Activated CD8-positive, alpha-beta memory T cell treated with anti-CD3 and anti-CD28 coated beads for 1 hour (primary cell): ENCODE data around the gene DYNC2I2.

Experiments used
- DNase-seq, 2 donors: peaks; one replicate each; pipeline ENCODE4 v3.0.0-alpha.2; 2020; ENCODE audit warnings: low read depth in 1 of 2; ENCODE audit errors: extremely low read depth in 1 of 2

DYNC2I2 gene

DNA sequence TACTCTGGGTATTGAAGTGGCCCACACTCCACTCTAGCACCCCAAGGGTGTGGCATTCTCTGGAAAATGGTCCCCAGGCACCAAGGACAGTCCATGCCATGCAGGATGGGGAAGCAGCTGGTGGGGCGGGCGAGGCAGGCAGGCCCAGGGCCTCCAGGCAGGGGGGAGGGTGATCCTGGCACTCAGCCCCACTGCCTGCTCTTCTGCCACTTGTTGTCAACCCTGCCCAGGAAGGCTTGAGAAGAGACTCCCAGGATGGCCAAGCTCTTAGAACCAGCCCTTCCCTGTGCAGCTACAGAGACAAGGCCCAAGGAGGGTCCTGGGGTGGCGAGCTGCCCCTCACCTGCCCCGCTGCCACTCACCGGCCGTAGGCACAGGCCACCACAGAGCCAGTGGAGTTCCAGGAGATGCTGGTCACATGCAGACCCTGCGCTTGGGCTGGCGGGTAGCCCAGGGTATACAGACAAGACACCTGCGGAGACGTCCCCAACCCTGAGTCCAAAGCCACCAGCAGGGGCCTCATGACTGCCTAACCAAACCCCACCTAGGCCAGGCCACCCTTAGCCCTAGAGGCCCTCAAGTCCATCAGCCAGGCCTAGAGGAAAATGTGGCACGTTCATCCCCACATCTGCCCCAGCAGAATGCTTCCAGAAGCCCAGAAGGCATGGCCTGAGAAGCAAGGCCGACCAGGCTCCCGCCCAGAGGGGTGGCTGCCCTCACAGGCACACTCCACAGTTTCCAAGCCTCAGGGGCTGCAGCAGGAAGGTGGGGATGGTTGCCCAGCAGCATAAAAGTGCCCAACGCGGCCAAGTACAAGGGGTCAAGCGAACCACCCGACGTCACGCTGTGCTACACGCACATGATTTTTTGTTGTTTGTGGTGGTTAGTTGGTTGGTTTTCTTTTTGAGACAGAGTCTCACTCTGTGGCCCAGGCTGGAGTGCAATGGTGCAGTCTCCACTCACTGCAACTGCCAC lies 19.8 kb downstream of the DYNC2I2 start:
- no peak for DNase-seq

DNA sequence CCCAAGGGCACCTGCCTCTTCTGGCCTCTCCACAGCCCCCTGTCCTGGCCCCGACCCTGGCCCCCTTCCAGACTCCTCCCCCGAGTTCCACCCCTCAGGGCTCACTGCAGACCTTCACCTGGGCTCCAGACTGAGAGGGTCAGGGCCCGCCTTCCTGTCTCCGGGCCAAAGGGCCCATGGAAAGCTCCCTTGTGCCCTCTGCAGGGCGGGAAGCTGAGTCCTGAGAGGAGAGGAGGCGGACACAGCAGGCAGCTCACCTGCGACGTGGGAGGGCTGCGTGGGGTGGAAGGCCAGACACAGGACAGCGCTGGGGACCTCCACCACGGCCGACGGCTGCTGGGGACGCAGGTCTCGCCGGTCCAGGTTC lies 20.6 kb downstream of the DYNC2I2 start:
- no peak for DNase-seq

DNA sequence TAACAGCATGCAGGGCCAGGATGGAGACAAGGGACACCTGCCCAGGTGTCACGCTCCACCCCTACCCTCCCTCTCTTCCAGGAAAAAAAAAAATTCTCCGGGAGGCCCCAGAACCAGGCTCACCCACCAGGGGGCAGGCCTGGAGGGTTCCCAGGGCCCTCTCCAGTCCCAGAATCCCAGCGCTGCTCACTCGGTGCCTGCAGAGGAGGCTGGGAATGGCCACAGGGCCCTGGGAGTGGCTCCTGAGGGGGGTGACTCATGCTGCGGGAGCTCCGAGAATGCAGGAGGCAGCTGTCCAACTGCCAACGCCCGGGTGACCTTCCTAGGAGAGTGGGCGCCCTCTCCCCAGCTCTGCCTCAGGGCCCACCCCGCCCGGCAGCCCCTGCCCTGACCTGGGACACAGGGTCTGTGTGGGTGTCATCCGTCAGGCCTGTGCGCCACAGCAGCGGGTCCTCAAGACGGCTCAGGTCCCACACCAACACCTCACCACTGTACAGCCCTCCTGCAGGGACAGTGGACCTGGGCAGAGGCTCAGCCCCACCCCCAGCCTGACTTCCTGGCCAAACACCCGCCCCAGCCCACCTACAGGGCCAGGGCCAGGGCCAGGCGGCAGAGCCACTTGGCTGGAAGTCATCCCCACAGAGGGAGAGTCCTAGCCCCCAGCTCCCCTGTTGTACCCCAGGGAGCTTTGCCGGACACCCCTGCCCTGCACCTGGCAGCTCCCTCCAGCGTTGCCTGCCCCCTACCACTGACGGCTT lies 21.2 kb downstream of the DYNC2I2 start:
- DNase-seq: no peak

DNA sequence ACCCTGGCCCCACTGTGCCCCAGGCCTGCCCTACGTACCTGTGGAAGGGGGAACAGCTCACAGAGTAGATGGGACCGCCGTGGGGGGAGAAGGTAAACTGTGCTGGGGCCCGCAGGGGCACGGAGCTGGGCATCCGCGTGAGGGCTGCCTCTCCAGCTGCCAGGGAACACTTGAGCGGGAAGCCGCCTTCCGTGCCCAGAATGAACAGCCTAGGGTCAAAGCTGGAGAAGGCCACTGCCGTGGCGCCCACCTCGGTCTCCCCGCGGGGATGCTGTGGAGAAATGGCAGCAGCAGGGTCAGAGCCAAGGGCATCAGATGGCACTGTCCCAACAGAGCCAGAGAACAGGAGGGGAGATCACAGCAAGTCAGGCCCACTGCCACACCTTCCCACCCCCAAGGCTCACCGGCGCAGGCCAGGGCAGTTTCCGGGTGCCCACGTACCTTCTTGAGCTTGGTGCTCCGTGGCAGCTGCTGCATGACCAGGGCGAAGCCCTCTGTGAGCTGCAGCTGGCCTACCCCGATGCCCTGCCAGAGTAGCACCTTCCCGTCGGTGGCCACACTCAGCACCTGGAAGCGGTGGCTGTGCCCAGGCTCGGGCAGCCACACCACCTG lies 21.9 kb downstream of the DYNC2I2 start:
- DNase-seq: no peak

DNA sequence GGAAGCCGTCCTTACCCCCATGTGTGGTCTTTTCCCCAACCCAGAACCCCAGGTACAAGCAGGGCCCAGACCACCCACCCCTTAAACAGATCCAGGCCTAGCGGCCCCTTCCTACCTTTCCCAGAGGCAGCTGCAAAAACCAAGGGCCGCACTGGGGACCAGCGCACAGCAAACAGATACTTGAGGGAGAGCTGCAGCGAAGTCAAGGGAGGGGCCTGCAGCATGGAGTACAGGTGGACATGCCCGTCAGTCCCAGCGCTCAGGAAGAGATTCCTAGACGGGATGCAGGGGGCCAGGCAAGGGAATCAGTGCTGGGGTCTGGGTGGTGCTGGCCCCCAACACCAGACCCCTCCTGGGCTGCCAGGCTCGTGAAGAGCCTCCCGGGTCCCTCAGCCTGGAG lies 22.5 kb downstream of the DYNC2I2 start:
- DNase-seq: no peak

DNA sequence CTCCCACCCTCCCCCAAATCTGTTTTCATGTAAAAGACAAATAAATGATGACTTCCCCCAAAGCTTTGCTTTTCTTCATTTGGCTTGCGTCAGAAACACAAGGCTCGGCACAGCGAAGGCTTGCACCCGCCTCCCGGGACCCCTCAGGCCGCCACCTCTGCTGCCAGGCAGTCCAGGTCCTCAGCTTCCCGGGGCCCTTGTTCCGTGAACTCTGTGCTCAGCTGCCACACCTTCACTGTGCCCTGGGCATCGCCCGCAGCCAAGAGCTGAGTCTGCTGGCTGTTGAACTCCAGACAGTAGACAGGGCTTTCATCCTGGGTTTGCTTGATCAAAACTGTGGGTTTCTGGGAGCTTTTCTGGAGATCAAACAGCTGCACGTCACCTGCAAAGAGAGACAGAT lies 23.0 kb downstream of the DYNC2I2 start:
- DNase-seq: no peak

DNA sequence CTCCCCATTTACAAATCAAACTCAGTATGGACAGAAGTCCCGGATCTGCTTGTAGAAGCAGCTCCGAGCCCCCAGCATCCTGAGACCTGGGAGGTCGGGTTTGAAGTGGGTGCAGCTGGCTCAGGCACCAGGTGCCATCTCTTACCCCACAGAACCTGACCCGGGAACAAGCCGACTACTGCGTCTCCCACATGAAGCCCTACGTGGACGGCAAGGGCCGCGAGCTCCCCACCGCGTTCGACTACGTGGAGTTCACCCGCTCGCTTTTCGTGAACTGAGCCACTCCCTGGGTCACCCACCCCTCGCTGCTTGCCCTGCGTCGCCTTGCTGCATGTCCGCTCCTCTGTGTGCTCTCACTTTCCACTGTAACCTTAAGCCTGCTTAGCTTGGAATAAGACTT lies 23.6 kb downstream of the DYNC2I2 start:
- DNase-seq: no peak

DNA sequence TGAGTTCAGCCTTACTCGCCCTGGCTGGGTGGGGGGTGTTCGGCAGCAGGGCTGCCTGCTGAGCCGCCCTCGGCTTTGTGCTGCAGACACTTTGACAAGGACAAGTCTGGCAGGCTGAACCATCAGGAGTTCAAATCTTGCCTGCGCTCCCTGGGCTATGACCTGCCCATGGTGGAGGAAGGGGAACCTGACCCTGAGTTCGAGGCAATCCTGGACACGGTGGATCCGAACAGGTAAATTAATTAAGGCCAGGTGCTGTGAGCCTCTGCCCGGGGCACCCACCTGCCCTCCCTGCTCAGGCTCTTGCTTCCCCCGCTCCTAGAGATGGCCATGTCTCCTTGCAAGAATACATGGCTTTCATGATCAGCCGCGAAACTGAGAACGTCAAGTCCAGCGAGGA lies 24.2 kb downstream of the DYNC2I2 start:
- DNase-seq: no peak

DNA sequence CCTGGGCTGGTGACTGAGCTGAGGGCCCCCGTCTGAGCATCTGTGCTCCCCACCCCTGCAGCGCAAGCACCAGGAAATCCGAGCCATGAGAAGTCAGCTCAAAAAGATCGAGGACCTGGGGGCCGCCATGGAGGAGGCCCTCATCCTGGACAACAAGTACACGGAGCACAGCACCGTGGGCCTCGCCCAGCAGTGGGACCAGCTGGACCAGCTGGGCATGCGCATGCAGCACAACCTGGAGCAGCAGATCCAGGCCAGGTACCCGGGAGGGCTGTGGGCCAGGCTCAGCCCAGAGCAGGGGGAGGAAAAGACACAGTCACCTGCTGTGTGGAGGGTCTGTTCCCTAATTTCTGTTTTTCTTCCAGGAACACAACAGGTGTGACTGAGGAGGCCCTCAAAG lies 24.6 kb downstream of the DYNC2I2 start:
- no peak for DNase-seq

DNA sequence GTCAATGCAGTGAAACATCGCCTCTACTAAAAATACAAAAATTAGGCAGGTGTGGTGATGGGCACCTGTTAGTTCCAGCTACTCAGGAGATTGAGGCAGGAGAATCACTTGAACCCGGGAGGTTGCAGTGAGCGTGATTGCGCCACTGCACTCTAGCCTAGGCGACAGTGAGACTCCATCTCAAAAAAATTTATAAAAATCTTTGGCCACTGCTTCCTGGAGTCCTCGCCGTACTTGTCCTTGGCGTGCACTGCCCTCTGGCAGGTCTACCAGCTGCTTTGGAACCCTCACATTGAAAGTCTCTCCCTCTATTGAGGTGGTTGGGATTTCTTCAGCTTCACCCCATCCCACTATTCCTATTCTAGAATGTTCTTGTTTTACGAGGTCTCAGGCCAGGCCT lies 25.0 kb downstream of the DYNC2I2 start:
- DNase-seq: no peak

DNA sequence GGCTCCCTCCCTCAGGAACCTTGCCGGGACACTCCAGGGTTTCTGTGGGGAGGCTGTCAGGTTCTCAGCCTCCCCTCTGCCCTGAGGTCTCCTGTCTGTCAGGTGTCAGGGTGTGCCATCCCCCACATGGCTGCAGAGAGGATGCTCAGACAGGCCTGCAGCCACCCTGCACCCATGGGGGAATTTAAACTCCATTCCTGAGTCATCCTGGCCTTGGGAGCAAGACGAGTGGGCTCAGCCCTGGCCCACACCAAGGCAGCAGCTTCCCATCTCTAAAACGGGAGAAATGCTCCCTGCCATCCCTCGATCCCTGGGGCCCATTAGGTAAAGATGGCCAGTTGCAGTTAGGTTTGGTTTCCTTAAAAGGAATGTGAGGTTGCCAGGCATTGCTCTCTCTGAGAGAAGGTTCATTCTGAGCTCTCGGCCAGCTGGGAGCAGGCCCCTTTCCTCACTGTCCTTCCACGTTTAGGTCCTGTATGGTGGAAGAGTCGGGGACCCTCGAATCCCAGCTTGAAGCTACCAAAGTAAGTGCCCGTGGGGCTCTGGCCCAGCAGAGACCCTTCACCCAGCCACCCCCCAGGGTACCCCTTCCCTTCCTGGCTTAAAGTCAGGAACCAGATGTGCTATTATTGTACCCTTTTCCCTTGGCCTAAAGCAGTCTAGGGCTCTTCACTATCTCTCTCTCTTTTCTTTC lies 26.6 kb downstream of the DYNC2I2 start:
- no peak for DNase-seq

DNA sequence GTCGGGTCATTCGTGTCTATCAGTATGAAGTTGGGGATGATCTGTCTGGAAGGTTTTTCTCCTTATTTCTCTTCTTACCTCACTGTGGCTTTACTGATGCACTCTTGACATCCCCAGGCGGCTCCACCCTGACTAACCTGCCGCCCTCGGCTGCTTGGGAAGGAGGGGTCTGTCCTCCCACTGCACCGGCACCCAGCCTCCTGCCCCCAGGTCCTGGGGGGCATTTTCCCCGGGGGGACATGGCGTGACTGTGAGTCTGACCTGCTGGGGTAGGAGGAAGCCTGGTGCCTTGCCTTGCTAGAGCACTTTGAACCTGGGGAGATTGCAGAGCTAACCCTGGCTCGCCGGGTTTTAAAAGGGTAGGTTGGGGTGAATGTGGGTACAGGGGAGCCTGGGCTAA lies 27.5 kb downstream of the DYNC2I2 start:
- no peak for DNase-seq

DNA sequence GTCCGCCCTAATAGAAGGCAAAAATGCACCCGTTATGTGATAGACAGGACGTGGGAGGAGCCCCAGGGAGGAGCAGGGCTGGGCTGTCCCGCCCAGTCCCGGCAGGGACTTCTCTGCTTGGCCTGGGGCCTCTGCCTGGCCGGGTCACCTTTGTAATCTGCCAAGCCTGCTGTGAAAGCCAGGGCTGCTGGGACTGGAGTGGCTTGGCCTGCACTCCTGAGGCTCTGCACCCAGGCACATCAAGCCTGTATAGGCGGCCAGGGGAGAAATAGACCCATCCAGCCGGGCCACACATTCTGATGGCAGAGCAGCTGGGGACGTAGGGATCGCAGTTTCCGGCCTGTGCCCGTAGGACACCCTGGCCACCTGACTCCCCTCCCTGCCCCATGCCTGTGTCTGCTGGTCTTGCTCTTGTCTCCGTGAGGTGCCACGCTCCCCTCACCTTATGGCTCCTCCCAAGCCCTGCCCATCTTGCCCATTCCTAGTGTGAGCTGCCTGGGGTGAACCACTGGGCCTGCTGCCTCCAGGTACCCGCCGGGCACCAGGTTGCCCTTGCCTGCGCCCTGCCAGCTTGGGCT lies 28.1 kb downstream of the DYNC2I2 start:
- no peak for DNase-seq

DNA sequence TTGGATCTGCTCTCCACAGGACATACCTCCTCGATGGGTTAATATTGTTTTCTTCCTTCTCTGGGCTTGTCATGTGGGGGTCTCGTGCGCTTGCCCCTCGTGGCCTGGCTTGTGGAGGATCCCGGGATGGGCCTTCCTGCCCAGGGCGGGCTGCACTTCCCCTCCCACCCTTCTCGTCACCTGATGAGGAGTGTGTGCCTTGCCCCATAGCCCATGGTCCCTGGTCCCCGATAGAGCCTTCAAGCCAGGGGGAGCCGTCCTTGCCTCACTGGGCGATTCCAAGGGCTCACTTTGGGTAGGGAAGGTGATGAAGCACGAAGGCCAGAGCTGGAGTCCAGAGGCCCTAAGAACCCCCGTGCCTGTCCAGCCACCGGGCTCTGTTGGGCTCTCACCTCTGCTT lies 28.7 kb downstream of the DYNC2I2 start:
- DNase-seq: no peak

DNA sequence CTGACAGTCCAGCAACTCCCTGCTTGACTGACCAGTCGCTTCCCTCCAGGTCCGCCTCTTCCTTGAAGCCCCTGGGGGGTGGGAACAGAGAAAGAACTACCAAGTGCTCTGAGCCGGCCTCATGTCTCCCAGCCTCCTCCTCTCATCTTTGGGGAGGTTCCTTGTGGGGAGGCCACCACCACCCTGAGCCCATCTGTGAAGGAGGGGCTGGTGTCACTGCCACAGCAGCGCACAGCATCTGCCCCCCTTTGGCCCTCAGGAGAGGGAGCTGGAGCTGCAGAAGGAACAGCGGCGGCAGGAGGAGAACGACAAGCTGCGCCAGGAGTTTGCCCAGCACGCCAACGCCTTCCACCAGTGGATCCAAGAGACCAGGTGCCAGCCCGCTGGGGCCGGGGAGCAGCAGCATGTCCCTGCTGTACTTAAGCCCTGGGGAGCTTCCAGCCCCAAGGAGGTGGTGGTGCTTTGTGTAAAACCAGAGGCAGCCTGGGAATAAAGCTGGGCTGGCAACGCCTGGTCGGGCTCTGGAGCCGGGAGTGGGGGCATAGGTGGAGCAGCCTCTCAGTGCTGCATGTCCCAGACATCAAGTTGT lies 29.4 kb downstream of the DYNC2I2 start:
- DNase-seq: no peak

DNA sequence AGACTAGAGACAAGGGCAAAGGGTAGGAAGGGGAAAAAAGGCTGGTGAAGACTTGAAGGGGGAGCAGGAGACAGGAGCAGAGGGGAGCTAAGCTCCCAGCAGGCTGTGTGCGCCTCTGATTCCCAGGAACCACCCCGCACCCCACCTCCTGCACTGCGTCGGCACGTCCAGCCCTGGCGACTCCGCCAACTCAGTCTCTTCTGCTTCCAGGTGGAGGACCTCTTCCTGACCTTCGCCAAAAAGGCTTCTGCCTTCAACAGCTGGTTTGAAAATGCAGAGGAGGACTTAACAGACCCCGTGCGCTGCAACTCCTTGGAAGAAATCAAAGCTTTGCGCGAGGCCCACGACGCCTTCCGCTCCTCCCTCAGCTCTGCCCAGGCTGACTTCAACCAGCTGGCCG lies 30.5 kb downstream of the DYNC2I2 start:
- no peak for DNase-seq

DNA sequence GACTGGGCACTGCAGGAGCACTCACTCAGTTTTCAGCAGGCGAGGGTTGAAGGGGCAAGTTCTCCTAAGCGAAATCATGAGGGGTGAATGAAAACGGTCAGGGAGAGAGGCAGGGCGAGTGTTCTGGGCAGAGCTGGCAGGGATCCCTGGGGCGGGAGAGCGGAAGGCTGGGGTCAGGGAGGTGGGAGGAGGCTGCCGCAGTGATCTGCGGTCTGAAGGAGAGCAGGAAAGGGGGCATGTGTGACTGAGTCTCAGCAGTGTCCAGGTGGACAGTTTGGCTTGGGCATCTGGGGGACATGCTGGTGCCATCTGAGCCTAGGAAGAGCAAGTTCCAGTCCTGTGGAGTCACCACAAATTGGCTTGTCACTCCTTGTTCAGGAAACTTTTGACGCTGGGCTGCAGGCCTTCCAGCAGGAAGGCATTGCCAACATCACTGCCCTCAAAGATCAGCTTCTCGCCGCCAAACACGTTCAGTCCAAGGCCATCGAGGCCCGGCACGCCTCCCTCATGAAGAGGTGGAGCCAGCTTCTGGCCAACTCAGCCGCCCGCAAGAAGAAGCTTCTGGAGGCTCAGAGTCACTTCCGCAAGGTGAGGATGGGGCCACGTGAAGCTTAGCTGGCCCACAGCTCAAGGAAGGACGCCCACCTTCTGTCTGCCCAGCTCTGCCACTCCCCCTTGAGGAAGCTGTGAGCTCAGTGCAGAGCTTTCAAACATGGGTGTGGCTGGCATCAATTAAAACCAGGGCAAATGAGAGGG lies 31.1 kb downstream of the DYNC2I2 start:
- DNase-seq: no peak

DNA sequence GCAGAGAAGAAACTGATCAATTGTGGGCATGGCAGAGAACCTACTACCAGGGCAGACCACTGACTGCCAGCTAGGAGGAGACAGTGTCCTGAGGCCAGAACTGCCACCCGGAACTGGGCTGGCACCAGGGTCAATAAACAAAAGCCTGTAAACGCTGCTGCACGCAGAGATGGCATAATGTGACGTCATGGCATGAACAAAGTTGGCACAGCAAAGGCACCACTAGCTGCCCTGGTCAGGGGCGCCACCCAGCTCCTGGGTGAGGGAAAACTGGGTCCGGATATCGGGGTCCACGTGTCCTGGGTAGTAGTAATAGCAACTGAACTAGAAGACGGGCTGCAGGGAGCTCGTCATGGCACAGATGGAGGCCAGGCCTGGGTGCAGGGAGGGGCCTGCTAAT lies 32.1 kb downstream of the DYNC2I2 start:
- no peak for DNase-seq

DNA sequence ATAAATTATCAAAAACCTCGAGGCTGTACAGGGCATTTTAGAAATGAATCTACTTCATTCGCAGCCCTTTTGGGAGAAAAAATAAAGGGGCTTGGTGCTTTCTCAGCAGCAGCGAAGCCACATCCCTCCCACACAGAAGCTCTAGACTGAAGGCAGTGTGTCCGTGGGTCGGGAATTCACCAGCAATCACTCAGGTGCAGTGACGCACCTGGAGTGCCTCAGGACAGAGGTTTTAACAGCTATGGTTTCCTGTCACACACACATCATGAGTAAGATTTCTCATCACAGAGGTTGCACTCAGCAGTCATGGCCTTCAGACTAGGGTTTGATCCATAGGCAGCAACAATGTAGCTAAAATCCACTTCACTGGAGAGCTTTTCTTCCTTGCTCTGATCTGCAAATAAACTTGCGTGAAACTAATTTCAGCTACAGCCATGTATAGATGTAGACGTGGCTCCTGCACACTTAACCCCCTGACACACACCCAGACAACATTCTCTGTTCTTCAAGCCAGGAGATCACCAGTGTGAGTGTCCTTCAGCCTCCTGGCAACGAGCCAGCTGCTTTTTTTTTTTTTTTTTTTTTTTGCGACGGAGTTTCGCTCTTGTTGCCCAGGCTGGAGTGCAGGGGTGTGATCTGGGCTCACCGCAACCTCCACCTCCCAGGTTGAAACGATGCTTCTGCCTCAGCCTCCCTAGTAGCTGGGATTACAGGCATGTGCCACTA lies 34.8 kb downstream of the DYNC2I2 start:
- DNase-seq: no peak
